ENCODE measurements around the gene NR6A1.

NR6A1 gene

DNA sequence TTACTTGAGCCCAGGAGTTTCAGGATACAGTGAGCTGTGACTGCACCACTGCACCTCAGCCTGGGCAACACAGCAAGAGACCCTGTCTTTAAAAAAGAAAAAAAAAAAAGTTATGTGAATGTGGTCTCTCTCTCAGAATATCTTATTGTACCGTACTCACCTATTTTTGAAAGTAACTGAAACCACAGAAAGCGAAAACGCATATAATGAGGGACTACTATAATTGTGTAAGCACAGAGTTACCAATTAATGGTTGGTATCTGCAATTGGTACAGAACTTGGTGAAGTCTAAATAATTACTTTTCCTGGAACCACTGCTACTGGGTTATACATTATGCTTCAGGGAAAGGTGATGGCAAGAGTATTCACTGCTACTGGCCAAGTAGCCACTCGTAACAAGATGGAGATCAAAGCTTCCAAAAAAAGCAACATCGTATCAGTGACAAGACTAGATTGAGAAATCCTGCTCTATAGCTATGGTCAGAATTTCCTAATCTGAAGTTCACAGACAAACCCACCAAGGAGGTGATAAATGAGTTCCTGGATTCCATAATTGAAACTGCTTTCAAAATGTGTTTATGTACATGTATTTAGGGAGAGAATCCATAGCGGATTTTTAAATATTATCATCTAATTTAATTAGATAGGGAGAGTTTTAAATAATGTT, 82.7 kb downstream of the NR6A1 start:
- DNase-seq (ENCODE audit: low read depth in 2 of 2), result no peak

DNA sequence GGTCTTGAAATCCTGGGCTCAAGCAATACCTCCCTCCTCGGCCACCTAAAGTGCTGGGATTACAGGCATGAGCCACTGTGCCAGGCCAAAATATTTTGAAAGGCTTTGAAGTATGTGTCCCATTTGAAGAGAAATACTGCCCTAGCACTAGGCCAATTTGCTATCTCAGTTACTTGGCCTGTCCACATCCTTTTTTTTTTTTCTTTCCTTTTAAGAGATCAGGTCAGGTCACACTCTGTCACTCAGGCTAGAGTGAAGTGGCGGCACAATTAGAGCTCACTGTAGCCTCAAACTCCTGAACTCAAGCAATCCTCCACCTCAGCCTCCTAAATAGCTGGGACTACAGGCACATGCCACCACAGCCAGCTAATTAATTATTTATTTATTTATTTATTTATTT, 84.2 kb downstream of the NR6A1 start:
- DNase-seq (ENCODE audit: low read depth in 2 of 2), result no peak

DNA sequence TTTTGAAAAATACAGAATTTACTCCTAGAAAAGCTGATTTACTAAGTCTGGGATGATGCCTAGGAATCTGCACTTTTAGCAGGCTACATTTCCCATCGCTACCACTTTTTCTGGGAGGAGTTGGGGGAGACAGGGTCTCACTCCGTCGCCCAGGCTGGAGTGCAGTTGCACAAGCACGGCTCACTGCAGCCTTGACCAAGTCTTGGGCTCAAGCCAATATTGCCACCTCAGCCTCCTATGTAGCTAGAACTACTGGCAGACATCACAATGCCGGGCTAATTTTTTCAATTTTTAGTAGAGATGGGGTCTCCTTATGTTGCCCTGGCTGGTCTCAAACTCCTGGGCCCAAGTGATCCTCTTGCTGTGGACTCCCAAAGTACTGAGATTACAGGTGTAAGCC, 85.9 kb downstream of the NR6A1 start:
- no peak for DNase-seq (ENCODE audit: low read depth in 2 of 2)

DNA sequence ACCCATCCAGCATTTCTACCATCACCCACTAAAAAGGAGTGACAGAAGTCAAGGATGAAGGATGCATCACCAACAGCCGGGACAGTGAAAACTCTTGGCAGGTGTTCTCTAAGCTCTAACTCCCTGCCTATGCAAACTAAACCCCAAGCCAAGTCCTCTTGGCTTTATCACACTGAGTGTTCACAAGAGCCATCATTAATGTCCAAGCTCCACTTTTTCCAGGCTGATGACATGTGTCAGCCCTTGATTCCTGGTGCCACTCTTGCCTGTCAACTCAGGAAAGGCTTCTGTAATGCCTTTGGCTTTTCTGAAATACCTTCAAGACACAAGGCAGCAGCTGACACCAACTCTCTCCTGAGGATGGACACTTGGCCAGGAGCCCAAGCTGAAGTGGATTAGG, 86.9 kb downstream of the NR6A1 start:
- DNase-seq (ENCODE audit: low read depth in 2 of 2), result no peak

DNA sequence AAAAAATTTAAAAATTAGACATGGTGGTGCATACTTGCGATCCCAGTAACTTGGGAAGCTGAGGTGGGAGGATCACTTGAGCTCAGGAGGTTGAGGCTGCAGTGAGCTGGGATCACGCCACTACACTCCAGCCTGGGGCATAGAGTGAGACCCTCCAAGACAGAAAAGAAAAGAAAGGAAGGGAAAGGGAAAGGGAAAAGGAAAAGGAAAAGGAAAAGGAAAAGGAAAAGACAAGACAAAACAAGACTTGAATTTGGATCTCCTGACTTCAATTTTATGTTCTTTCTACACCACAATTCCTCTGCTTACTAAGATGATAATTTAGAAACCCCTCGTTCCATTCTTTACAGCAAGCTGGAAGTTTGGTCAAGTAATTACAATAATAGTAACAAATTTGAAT, 88.1 kb downstream of the NR6A1 start:
- DNase-seq (ENCODE audit: low read depth in 2 of 2), result no peak

DNA sequence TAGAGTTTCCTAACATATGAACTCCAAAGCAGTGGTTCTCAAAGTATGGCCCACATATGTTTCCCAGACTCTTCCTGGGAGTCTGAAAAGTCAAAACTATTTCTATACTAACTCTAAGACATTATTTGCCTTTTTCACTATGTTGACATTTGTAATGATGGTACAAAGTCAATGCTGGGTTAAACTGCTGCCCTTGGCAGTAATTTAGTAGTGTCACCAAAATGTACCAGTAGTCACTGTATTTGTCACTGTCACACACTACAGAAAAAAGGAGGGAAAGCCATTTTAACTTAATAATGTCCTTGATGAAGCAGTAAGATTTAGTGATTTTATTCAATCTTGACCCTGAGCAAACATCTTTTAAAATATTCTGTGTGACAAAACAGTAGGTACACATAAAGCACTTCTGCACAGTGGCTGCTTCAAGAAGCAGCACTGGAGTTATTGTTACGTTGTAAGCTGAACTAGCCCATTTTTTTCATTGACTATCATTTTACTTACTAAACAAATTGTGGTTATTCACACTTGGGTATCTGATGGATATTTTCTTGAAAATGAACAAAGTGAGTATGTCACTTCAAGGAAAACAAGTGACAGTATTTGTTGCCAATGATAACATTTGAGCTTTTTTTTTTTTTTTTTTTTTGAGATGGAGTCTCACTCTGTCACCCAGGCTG, 90.3 kb downstream of the NR6A1 start:
- DNase-seq (ENCODE audit: low read depth in 2 of 2), result no peak

DNA sequence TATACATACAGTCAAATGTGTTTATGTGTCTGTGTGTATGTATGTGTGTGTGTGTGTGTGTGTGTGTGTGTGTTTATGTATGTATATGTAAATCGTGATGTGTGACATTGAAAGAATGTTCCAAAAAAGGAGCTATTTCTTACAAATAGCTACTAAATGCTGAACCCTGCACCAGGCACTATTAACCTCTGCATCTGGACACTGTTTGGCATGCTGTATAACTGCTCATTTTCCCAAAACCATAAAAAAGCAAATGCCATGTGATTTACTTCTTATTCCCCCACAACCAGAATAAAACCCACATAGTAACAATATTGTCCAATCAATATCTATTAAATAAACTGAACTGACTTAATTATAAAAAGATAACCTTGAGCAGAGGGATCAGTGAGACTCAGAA, 91.1 kb downstream of the NR6A1 start:
- DNase-seq (ENCODE audit: low read depth in 2 of 2), result no peak

DNA sequence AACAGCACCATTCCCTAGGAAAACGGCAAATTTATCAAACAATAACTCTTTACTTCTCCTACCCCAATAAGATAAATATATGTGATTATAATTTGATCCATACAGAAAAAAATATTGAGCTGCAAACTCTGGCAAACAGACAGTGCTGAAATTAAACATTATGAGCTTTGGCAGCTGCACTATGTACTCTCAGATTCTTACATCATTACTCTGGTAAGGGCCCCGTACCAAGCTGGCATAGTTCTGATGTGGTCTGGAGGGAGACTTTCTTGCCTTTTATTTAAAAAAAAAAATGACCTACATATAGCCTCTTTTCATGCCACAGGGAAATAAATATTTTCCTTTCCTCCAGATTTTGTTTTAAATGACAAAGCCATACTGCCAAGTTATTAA, 95.0 kb downstream of the NR6A1 start:
- DNase-seq (ENCODE audit: low read depth in 2 of 2), result no peak

DNA sequence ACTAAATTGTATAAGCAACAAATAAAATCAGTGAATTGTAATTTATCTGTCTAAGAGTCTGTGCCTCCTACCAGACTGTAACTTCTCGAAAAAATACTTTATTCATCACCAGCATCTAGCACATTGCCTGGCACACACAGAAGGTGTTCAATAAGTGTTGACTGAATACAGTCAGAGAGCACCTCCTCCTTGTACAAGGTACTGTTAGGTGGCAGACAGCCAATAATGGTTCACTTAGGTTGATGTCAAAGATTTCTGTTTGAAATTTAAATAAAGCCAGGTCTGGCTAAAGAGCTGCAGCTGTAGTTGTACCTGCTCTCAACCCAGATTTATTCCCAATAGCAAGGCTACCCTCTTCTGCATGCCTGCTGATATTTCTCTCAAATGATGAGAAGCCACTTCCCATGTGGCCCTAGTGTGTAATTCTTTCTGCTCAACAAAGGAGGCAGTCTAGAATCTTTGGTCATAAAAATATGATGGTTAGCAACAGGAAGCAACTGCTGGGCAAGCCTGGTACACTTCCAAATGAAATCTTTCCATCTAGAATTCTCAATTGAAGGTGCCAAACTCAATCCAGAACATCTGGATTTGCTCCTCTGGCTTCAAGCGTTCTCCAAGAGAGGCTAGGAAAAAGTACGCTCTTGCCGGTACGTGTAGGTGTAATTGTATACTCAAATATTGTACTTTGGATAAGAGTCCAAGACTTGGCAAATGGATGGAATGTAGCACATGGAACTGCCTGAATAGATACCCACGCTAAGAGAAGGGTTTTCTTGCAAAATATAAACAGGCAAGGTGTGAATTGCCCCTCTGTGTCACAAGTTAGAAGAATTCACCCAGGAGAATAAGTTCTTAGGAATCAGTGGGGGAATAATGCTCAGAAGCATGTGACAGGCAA, 95.6 kb downstream of the NR6A1 start:
- DNase-seq (ENCODE audit: low read depth in 2 of 2), result no peak

DNA sequence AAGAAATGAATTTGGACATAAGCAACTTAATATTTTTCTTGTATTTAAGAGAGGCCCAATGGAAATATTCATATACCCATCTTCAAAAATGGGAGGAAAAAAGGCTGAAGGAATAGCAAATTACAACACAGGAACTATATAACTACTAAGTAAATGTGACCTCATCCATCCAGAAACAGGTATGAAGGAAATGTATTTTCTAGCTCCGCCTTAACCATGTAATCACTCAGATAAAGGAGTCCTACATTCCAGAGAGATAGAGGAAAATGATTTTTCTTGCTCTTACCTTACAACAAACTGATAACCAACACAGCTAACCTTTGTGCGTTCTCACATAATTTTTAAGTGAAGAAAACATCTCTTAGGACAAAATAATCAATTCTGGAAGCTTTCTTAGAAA, 96.5 kb downstream of the NR6A1 start:
- no peak for DNase-seq (ENCODE audit: low read depth in 2 of 2)

DNA sequence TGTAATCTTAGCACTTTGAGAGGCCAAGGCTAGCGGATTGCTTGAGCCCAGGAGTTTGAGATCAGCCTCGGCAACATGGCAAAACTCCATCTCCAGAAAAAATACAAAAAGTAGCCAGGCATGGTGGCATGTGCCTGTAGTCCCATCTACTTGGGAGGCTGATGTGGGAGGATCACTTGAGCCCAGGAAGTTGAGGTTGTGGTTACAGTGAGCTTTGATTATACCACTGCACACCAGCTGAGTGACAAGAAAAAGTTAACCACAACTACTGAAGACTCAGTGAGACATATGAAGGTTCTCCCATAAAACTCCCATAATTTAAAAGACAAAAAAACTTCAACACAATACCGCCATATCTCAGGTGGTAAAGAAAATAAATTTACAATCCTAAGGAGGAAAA, 98.0 kb downstream of the NR6A1 start:
- DNase-seq (ENCODE audit: low read depth in 2 of 2), result no peak

DNA sequence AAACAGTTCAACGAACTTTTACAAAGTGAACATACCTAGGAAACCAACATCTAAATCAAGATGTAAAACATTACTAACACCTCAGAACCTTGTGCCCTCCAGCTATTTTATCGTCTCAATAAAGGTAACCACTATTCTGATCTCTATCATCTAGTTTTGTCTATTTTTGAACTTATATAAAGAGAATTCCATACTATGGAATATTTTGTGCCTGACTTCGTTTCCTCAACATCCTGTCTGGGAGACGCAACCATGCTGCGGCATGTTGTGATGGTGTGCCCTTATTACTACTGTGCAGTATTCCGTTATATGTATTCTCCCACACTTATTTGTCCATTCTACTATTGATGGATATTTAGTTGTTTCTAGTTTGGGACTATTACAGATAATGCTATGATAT, 99.2 kb downstream of the NR6A1 start:
- no peak for DNase-seq (ENCODE audit: low read depth in 2 of 2)

DNA sequence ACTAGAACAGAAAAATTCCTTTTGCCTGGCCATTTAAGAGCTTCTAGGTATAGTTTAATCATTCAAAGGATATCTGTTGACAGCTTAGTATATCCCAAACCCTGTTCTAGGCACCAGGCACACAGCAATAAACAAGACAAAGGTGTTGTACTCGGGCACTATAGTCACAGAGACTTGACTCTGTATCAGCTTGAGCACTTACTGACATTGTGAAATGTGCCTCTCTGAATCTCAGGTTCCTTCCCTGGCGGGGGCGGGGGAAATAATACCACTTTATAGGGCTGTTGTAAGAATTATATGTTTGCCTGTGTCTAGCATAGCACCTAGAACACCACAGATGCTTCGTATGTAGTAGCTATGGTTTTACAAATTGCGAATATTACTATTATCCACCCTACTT, 104.5 kb downstream of the NR6A1 start:
- DNase-seq (ENCODE audit: low read depth in 2 of 2), result no peak

DNA sequence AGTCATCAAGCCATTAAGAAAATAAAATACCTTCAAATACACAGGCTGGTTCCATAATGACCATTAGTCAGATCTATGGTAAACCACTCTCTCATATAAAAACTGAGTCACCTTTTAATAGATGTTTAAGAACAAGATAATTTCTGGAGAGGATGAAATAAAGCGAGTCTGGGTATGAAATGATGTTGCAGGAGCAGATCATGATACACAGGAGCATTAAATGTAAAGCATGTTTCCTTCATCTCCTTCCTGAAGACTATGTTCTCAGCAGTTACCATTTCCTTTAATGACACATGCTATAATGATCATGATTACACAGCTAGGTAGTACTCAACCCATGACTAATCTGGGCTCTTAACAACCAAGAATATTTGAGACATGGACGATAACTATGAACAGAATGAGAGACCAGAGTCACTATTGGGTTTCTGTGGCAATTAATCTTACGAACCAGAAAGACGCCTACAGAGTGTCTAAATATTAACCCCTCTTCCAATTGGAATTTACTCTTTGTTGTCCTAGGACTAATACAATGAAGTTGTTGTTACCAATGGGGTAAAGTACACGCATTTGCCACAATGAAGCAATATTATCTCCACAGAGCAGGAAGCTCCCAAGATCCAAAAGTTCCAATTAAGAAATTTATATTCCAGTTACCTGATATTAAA, 105.6 kb downstream of the NR6A1 start:
- DNase-seq (ENCODE audit: low read depth in 2 of 2), result no peak

DNA sequence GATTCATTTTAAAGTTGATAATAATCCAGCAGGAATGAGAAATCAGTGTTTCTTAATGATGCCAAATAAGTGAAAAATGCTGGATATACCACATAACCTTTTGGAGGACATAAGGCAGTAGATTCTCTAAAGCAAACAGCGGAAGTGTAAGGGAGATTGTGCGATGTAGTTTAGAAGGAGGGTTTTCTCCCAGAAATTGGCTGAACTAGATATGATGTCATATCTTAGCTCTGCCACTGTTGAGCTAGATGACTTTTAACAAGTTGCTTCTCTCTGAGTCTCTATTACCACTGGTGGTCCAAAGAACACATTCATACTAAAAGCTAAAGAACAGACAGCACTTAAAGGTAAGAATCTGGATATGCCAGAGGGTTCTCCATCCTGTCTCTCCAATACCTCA, 107.0 kb downstream of the NR6A1 start:
- no peak for DNase-seq (ENCODE audit: low read depth in 2 of 2)

DNA sequence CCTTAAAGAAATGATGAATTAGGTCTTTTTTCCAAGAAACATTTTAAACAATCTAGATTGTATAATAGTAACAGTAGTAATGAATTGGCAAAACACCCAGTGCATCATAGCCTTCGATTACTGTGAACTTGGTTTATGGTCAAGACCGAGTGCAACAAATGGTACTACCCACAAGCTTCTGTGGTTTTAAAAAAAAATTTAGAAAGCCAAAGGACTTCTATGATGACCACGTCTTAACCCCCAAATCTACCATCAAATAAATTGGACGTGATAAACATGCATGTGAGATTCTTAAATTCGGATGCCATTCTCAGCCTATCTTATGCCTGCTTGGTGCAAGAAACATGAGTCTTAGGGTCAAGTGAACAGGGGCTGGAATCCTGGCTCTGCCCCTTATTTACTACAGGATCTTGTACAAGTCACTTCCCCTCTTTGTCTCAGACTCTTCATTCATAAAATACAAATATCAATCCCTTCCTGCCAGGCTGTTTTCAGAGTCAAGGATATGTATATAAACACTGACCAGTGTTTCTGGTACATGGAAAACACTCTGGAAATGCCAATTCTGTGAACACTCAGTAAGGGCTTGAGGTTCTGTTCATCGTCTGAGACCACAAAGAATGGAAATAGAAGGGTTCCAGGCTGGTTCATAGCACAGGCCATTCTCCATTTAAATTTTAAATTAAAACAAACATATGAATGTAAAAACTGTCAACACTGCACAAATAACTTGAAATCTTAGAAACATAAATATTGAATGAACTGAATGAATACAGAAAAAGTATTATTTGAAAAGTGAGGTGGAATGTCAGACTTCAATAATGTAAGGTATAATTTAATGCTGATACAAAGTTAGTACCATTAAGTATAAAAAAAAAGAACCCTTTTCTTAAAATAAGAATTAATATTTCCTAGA, 107.8 kb downstream of the NR6A1 start:
- DNase-seq (ENCODE audit: low read depth in 2 of 2), result no peak

DNA sequence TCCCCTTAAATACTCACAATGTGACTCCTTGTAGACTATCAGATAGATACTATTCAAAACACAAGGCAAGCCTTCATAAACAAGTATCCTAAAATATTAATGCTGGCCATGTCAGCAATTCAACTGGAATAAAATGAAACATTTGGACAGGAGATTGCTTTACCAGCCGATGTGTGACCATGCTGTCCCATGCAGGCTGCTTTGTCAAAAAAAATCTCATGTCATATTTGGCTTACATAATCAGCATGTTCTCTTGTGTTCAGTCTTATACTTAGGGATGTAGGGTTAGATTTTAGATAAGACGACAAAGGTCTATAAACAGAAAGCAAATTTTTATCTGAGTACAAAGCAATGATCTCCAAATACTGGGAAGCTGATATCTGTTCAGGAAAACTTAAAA, 108.5 kb downstream of the NR6A1 start:
- no peak for DNase-seq (ENCODE audit: low read depth in 2 of 2)

DNA sequence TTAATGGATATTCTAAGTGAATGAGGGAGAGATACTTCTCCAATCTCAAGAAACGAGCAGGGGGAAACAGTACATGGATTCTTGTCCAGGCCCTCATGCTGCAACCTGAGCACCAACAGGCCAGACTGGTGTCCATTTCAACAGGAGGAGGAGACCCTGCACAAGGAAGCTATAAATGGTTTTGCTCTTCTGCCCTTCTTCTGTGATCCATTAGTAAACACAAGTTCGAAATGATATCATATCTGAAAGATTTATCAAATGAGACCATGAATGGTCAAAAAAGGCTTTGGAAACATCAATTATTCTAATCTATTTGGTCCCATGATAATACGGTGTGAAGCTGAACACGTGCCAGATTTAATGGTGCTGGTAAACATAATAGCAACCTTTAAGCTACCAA, 109.8 kb downstream of the NR6A1 start:
- DNase-seq (ENCODE audit: low read depth in 2 of 2), result no peak

DNA sequence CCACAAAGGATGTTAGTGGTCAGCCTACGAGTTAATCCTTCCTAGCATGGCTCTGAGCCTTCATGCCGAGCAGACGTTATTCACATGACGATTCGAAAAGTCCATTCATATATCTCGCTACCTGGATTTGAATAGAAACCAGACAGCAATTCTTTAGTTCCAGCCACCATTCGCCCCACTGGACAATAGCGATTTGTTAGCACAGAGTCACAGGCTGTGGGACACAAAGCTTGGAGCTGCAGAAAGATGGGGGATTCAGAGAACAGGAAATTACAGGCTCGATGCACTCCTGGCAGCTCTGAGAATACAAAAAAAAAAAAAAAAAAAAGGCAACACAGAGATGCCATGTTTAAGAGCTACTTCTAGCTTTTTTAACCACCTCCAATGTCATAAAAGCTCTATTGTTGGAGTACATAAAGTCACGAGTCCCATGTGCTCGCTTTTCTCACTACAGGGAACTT, 110.7 kb downstream of the NR6A1 start:
- DNase-seq (ENCODE audit: low read depth in 2 of 2), result no peak

DNA sequence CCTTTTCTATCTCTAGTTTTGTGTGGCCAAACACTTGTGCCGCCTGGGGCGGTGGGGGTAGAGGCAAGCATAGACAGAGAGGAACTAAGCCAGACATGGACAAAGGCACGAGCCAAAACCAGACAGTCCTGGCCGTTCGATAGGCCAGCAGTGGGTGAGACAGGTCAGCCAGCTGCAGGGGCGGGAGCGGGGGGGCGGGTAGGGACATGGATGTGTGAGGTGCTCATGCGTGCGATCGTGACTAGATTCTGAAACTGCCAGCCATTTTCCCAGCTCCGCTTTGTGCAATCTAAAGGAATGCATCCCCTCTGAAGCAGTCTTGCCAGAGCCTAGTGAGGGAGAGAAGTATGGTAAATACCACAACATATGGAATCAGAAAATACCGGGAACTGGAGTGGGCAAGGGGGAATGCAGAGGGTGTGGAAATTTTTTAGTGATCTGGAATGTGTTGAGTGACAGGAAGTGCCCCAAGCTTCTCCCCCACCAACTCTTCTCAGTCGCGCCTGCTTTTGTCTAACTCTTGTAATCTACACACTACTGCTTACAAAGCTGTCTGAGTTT, 111.9 kb downstream of the NR6A1 start:
- no peak for DNase-seq (ENCODE audit: low read depth in 2 of 2)
